Measurements from ENCODE around the gene HIP1R. TPM values are rescaled to one million over a fixed set of nuclear protein-coding genes. Genes with fewer than 3 reads are reported as not detected.

HIP1R gene
- total RNA-seq, 1 experiment from 2014 or later, result 36.7 TPM

GRCh38 chr12:122868471-122869177 is 33.4 kb downstream of the HIP1R start:
- ChIA-PET POLR2A (no interaction called here), CTCF (interaction anchor here (0.6 kb wide), 1 partner anchor 17 kb away, joined by 3 read pairs; no protein-coding TSS in a partner anchor)
- H3K27ac ChIP-seq (ENCODE audit: low read length), result peak overlapping the region; percentile 81
- intact Hi-C loops (cut with micrococcal nuclease; ENCODE audit: unreplicated experiment), result no loop called here
- H3K36me3 ChIP-seq (ENCODE audit: control insufficient read depth, insufficient read depth, low read length), result peaks cover 16% of the 10 kb centered on the region
- H3K9me3 ChIP-seq (ENCODE audit: control insufficient read depth, insufficient read depth, low read depth, low read length), result no peaks in the 10 kb centered on the region
- no TSS peak for BruUV-seq (replicated peaks)
- DNase-seq (ENCODE audit: low read depth, low spot score), result no peak
- H3K27me3 ChIP-seq (ENCODE audit: control insufficient read depth, insufficient read depth, low read length), result no peaks in the 10 kb centered on the region
- TF ChIP-seq TCF7L2 (IDR thresholded peaks at IDR 0.05; ENCODE audit: low read depth, low read length) (no peak), SIN3A (IDR thresholded peaks at IDR 0.05; ENCODE audit: borderline replicate concordance, insufficient read depth, low read depth, low read length) (no peak), REST (IDR thresholded peaks at IDR 0.05; ENCODE audit: insufficient read depth in 1 of 2, low read depth in 2 of 2, low read length in 1 of 2) (no peak), CTCF (IDR thresholded peaks at IDR 0.05) (no peak), POLR2AphosphoS5 (IDR thresholded peaks at IDR 0.05; ENCODE audit: low read depth, low read length) (no peak)
- H3K4me3 ChIP-seq (ENCODE audit: low read depth in 2 of 2, low read length in 2 of 2), result no peak overlapping the region
- ATAC-seq, result no peak
- H3K4me1 ChIP-seq (ENCODE audit: control insufficient read depth, insufficient read depth, low read length), result peaks cover 86% of the 10 kb centered on the region
- in situ Hi-C loops (cut with HindIII; ENCODE audit: low pct_unique_long_range_greater_than_20kb, low sequenced_read_pairs), result no loop called here

- Histone ChIP-seq H3K36me3 (ENCODE audit: control insufficient read depth, insufficient read depth, low read length) (peaks cover 16% of the 10 kb centered on the region), H3K27me3 (ENCODE audit: control insufficient read depth, insufficient read depth, low read length) (no peaks in the 10 kb centered on the region), H3K27ac (ENCODE audit: low read length) (peak overlapping the region; percentile 81), H3K4me1 (ENCODE audit: control insufficient read depth, insufficient read depth, low read length) (peaks cover 93% of the 10 kb centered on the region), H3K4me3 (ENCODE audit: low read depth in 2 of 2, low read length in 2 of 2) (no peak overlapping the region), H3K9me3 (ENCODE audit: control insufficient read depth, insufficient read depth, low read depth, low read length) (no peaks in the 10 kb centered on the region)
- intact Hi-C loops (cut with micrococcal nuclease; ENCODE audit: unreplicated experiment), result no loop called here
- in situ Hi-C loops (cut with HindIII; ENCODE audit: low pct_unique_long_range_greater_than_20kb, low sequenced_read_pairs), result no loop called here
- no TSS peak for BruUV-seq (replicated peaks)
- ATAC-seq (no peak), DNase-seq (ENCODE audit: low read depth, low spot score) (no peak)
- no peak for TF ChIP-seq SIN3A (IDR thresholded peaks at IDR 0.05; ENCODE audit: borderline replicate concordance, insufficient read depth, low read depth, low read length)
- TF ChIP-seq CTCF (IDR thresholded peaks at IDR 0.05), result no peak
- no peak for TF ChIP-seq REST (IDR thresholded peaks at IDR 0.05; ENCODE audit: insufficient read depth in 1 of 2, low read depth in 2 of 2, low read length in 1 of 2)
- no peak for TF ChIP-seq TCF7L2 (IDR thresholded peaks at IDR 0.05; ENCODE audit: low read depth, low read length)
- no peak for TF ChIP-seq POLR2AphosphoS5 (IDR thresholded peaks at IDR 0.05; ENCODE audit: low read depth, low read length)
- ChIA-PET POLR2A (no interaction called here), CTCF (no interaction called here)
Observed at GRCh38 chr12:122869207-122869973, 34.1 kb downstream of the HIP1R start.
